Endothelial cell of umbilical vein (primary cell): ENCODE data around the gene EXD2.

Source experiments
- EZH2 ChIP-seq: IDR thresholded peaks from 2 replicates; pipeline ENCODE4 v1.6.1; 2012; ENCODE audit warnings: borderline replicate concordance, low read depth, mild to moderate bottlenecking, moderate library complexity, low read length, inconsistent platforms; ENCODE audit not compliant: severe bottlenecking
- POLR2AphosphoS5 ChIP-seq: IDR thresholded peaks from 2 replicates; pipeline ENCODE4 v1.6.1; 2012; ENCODE audit warnings: low read depth, mild to moderate bottlenecking, control low read depth, low read length, moderate library complexity; ENCODE audit not compliant: insufficient read depth
- TF ChIP-seq, protein P1 (sequence below), 2 donors: IDR thresholded peaks; 1 replicate in 1 of 2; 2 replicates in 1 of 2; pipeline ENCODE4 v1.5.1; 2011; ENCODE audit warnings: low read length in 2 of 2, mild to moderate bottlenecking in 2 of 2, moderate library complexity in 2 of 2, control low read depth in 1 of 2, inconsistent platforms in 1 of 2, low read depth in 1 of 2; ENCODE audit not compliant: insufficient read depth in 1 of 2; ENCODE audit errors: extremely low read depth in 1 of 2

DNA sequence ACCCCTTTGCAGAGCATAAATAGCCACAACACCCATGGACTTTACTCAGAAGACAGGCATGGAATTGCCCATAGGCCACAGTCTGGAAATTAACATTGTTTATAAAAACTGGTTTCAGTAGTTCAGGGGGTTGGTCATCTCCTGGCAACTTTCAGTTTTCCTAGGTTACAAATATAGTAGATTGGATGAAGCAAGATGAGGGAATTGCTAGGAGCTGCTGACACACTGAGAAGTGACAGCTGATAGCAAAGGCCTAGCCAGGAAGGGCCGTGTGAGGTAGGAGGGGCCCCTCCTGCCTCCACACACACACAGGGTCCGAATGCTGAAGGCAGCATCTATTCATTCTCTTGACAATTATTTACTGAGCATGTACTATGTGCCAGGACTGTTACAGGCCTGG lies 76.9 kb downstream of the EXD2 start:
- no peak for TF ChIP-seq POLR2AphosphoS5
- no peak for TF ChIP-seq EZH2
- TF ChIP-seq, protein P1, sequence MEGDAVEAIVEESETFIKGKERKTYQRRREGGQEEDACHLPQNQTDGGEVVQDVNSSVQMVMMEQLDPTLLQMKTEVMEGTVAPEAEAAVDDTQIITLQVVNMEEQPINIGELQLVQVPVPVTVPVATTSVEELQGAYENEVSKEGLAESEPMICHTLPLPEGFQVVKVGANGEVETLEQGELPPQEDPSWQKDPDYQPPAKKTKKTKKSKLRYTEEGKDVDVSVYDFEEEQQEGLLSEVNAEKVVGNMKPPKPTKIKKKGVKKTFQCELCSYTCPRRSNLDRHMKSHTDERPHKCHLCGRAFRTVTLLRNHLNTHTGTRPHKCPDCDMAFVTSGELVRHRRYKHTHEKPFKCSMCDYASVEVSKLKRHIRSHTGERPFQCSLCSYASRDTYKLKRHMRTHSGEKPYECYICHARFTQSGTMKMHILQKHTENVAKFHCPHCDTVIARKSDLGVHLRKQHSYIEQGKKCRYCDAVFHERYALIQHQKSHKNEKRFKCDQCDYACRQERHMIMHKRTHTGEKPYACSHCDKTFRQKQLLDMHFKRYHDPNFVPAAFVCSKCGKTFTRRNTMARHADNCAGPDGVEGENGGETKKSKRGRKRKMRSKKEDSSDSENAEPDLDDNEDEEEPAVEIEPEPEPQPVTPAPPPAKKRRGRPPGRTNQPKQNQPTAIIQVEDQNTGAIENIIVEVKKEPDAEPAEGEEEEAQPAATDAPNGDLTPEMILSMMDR (IDR thresholded peaks at IDR 0.05; ENCODE audit: extremely low read depth in 1 of 2, insufficient read depth in 1 of 2, low read depth in 1 of 2, low read length in 2 of 2): no peak
